Activated CD4-positive, CD25-positive, alpha-beta regulatory T cell treated with anti-CD3 and anti-CD28 coated beads, Interleukin-2, amount 50 U/mL, for 24 hours (primary cell): ENCODE data around the gene MACROD1.

Experiments
- ATAC-seq, 2 donors: fragments of 150-1000 bp; cut with Tn5 transposase; one replicate each; pipeline ENCODE4 v1.10.0; 2021; ENCODE audit warnings: mild to moderate bottlenecking in 1 of 2, moderate library complexity in 1 of 2

MACROD1 gene

GRCh38 chr11:64165842-64166635, at the start of gene MACROD1:
TSS of gene MACROD1 (minus strand) at chr11:64166113. CDS start at chr11:64165994, 119 bp downstream.
- ATAC-seq = peak; percentile 96 to 97

GRCh38 chr11:64211181-64211872, 45.4 kb upstream of the MACROD1 start:
- ATAC-seq = no peak

GRCh38 chr11:64210301-64211020, 44.5 kb upstream of the MACROD1 start:
- no peak for ATAC-seq

- ATAC-seq = no peak
Measured at GRCh38 chr11:64209563-64209843, 43.6 kb upstream of the MACROD1 start.

- ATAC-seq = no peak
Measured at GRCh38 chr11:64208796-64209562, 43.1 kb upstream of the MACROD1 start.

GRCh38 chr11:64208086-64208795, 42.3 kb upstream of the MACROD1 start:
- no peak for ATAC-seq

- peak; percentile 85 for ATAC-seq
Measured at GRCh38 chr11:64207256-64208085, 41.6 kb upstream of the MACROD1 start.

DNA sequence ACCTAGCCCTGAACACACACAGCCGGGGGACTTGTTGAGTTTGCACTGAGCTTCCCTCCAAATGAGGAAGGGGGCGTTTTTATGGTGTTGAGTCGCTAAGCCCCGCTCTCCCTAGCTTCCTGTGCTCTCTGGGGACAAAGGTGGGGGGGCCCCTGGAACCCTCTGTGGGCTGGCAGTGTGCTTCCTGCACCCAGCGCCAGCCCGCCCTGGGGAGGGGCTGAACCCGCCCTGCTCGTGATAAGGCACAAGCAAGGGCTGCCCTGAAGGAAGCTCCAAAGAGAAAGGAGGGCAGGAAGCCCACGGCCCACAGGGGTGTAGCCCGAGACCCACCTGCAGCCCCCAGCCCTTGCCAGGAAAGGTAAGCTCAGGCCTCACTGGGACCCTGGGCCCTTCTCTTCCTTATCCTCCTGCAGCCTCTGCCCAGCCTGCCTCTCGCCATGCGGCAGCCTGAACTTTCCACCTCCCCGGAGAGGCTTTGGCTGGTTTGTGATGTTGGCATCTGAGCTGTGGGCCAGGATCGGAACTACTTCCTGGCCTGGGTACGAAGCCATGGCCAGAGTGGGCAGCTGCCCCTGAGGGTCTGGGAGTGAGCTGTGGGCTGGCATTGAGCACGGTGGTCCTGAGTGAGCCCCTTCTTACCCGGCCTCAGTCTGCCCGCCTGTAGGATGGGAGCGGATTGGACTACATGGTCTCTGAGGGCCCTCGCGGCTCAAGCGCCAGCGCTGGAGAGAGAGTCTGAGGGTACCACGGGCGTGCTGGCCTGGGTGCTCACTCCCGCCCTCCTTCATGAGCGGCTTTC, 40.7 kb upstream of the MACROD1 start, which contains the start of gene FERMT3:
FERMT3 (plus strand) TSS at position 265 of the 799 bp plus-strand sequence. CDS start 644 bp downstream, outside the sequence.
- peak; percentile 42 to 44 for ATAC-seq

- peak in 1 of 2 donors; percentile 15 for ATAC-seq
Measured at GRCh38 chr11:64204464-64204989, 38.6 kb upstream of the MACROD1 start.

DNA sequence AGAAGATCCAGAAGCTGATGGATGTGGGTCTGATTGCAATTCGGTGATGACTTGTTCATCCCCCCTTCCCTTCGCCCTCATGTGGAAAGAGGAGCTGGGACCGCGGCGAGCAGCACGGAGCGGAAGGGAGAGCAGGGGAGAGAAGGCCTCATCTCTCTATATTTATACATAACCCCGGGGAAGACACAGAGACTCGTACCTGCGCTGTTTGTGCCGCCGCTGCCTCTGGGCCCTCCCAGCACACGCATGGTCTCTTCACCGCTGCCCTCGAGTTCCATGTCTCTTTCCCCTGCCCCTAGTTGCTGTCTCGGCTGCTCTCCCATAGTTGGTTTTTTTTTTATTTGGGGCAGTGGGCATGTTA, 38.1 kb upstream of the MACROD1 start:
- no peak for ATAC-seq

GRCh38 chr11:64203421-64204079, 37.6 kb upstream of the MACROD1 start:
- no peak for ATAC-seq

DNA sequence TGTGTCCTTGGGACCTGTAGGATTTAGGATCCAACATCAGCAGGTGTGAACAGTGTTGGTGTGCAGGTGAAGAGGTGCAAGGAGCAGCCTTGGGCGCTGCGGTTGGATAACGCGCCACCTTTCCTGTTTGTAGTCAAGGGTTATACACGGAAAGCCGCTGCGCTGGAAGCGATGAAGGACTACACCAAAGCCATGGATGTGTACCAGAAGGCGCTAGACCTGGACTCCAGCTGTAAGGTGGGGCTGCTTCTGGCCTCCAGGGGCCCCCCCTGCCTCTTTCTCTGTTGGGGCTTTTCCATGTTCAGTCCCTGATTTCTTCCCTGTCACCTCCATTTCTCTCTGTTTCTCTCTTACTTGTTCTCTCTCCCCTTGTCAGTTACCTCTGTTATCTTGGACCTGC, 37.1 kb upstream of the MACROD1 start:
- no peak for ATAC-seq

GRCh38 chr11:64201543-64201942, 35.6 kb upstream of the MACROD1 start:
- no peak for ATAC-seq

GRCh38 chr11:64198511-64198910, 32.6 kb upstream of the MACROD1 start:
- ATAC-seq = no peak

DNA sequence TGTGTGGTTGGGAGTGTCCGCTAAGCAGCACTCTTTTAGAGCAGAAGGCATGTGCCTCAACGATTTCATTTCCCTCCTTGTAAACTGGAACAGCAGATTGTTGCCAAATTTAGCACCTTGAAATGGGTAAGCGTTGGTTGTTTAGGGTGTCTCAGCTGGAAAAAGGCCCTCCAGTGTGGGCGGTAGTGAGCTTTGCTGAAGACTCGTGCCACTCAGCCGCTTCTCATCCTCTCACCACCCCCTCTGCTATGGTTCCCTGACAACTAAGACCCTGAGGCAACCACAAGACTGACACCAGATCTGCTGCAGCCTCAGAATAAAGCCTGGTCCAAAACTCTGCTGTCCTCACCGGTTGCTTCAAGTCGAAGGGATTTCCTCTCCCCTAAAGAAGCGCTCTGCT, 30.7 kb upstream of the MACROD1 start:
- ATAC-seq = no peak

- ATAC-seq = no peak
Measured at GRCh38 chr11:64192434-64192833, 26.5 kb upstream of the MACROD1 start.

DNA sequence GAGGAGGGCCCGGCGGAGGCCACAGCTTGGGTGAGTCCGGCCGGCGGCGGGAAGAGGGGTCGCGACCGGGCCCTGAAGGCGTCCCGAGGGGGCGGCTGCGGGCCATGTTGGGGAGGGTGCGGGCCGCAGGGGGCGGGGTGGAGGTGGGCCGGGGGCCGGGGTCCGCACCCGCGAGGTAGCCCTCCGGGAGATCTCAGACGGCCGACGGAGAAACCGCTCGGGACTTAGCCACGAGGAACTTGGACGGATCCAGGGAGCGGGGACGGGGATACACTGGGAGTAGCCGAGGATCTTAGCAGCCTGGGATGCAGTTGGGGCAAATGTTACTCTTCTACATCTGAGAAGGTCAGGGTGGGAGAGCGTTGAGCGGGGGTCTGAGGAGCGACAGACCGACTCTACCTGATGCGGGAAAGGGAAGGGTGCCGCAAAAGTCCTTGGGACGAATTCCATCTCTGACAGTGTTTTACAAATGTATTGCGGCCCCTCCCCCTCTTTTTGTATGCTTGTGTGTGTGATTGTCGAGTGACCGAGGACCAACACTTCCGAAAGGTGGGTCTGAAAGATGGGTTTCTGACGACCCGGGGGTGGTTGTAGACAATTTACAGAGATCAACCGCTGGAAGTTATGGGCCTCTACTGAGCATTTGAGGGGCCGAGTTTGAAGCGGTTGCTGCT, 20.7 kb upstream of the MACROD1 start:
- ATAC-seq = no peak

DNA sequence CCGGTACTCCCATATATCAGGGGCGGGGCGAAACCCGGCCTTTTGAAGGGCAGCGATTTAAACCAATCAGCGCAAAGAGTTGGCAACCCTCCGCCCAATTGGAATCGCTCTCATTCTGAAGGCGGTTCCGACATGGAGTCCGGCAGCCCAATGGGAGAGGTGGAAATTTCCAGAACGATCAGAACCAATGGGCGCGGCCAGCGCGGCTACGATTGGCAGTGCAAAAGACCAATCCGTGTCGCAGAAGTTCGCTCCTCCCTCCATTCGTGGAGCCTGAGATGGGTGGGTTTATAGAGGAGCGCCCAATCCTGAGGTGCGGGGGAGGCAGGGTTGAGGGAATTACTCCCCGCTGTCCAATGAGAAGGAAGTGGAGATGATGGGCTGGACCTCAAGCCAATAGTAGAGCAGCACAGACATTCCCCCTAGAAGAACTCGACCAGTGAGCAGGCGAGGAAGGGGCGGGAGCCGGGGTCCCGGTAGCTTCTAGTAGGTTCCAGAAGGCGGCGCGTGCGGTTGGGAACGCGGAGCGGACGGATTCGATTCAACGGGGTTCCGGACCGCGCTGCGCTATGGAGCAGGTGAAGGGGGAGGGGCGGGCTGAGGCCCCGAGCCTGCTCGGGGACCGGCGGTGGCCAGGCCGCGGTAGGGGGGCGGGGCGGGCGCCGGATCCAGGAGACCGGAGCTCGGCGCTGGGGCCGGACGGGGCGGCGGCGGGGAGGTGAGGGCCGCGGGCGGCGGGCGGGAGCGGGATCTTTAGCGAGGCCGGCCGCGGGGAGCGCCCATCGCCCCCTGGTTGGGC, 20.0 kb upstream of the MACROD1 start, which contains the start of gene STIP1:
STIP1 (plus strand) TSS at position 479 of the 799 bp plus-strand sequence; CDS start at position 570, 91 bp downstream.
- ATAC-seq = peak; percentile 88 to 90
